BJ (cell line): ENCODE measurements around the gene CDK11A. TPM values are rescaled to one million over a fixed set of nuclear protein-coding genes. Genes with fewer than 3 reads are reported as not detected.
"Not testable (repeated sequence)": the region's sequence is repeated elsewhere in the genome, so short reads cannot be mapped to it uniquely, and the experiment has no call there.

ENCODE experiments used
- CTCF ChIA-PET: fragments of 350-600 bp; formaldehyde crosslinking; extraction: SDS; loops from one replicate; lab custom pipeline; 2021; ENCODE audit warnings: antibody characterized with exemption, inconsistent platforms; lab: Yijun Ruan, JAX
- POLR2A ChIA-PET: fragments of 300-600 bp; sonication (Branson Sonifier 250); formaldehyde crosslinking; extraction: SDS; loops from one replicate; lab custom pipeline; 2021; ENCODE audit warnings: antibody characterized with exemption; lab: Charles Lee
- DNase-seq: peaks from one replicate; pipeline ENCODE4 v3.0.0-alpha.2; 2011; ENCODE audit warnings: low read depth
- H3K27me3 ChIP-seq: 2 replicates; pipeline ENCODE4 v1.6.0; 2011; ENCODE audit warnings: low read length; ENCODE audit not compliant: control insufficient read depth, insufficient read depth
- H3K36me3 ChIP-seq: 2 replicates; pipeline ENCODE4 v1.5.1; 2011; ENCODE audit warnings: low read length; ENCODE audit not compliant: control insufficient read depth, insufficient read depth
- H3K4me3 ChIP-seq: 2 replicates; pipeline ENCODE4 v1.5.1; 2011; ENCODE audit warnings: low read depth, mild to moderate bottlenecking, control low read depth, low read length
- polyA minus RNA-seq: library from RNA; depleted of rRNA, polyadenylated mRNA; stranded (reverse); fragments of >200 nt; gene quantifications from 2 replicates; pipeline ENCODE4 v1.2.3, GENCODE V29; 2011; rRNA and poly(A)+ RNA removed
- polyA plus RNA-seq: library from polyadenylated mRNA; depleted of rRNA; stranded (reverse); fragments of >200 nt; gene quantifications from 2 replicates; pipeline ENCODE4 v1.2.3, GENCODE V29; 2011; rRNA removed
- TF ChIP-seq, protein P1 (sequence below): IDR thresholded peaks from 2 replicates; pipeline ENCODE4 v1.5.1; 2011; ENCODE audit warnings: low read depth, mild to moderate bottlenecking, control low read depth, inconsistent platforms, low read length, moderate library complexity; ENCODE audit not compliant: insufficient read depth

CDK11A gene
- polyA plus RNA-seq (5.6 and 8.1 TPM in 2 replicates), polyA minus RNA-seq (16.3 and 20.4 TPM in 2 replicates)

DNA sequence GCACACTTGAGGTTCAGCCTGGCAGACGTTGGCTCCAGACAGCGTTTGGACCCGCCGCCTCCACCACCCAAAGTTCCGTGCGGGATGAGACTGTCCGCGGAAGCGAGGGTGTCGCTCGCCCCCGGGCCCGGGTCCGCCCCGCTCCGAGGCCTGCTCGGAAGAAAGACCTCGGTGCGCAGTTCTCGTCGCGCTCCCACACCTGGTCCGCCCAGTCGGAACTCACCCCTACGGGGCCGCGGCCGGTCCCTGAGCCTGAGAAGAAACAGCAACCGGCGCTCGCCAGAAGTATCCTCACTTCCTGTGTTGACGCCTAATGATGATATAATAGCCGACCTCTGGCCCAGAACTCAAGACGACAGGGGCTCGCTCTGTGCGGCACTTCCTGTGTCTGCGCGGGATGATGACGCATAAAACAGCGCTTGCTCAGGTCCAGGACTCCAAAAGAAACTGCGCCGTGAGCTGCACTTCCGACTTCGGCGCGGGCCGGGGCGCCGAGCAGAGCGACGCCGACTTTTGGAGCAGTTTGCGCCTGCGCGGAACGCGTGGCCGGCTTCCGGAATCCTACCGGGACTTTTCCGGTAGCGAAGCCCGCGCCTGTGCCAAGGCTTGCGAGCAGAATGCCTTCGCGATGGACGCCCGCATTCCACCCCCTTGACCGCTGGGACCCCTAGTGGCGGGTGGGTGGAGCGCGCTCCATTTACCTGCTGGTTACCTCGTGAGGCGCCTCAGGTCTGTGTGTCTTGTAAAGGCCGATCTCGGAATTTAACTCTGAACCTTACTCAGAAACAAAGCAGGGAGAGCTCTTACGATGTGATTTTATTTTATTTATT, at the start of gene CDK11A:
CDK11A (minus strand) TSS at position 323 of the 830 bp plus-strand sequence. CDS start 1,539 bp downstream, outside the sequence.
- H3K27me3 ChIP-seq, H3K36me3 ChIP-seq, POLR2A ChIA-PET: not testable (repeated sequence)
- CTCF ChIA-PET: interaction anchor here (0.6 to 1.3 kb wide), 3 partner anchors 36 to 186 kb away, joined by 3 to 4 read pairs (median 3); no protein-coding TSS in a partner anchor
- peak; percentile 99 for DNase-seq
- TF ChIP-seq, protein P1, sequence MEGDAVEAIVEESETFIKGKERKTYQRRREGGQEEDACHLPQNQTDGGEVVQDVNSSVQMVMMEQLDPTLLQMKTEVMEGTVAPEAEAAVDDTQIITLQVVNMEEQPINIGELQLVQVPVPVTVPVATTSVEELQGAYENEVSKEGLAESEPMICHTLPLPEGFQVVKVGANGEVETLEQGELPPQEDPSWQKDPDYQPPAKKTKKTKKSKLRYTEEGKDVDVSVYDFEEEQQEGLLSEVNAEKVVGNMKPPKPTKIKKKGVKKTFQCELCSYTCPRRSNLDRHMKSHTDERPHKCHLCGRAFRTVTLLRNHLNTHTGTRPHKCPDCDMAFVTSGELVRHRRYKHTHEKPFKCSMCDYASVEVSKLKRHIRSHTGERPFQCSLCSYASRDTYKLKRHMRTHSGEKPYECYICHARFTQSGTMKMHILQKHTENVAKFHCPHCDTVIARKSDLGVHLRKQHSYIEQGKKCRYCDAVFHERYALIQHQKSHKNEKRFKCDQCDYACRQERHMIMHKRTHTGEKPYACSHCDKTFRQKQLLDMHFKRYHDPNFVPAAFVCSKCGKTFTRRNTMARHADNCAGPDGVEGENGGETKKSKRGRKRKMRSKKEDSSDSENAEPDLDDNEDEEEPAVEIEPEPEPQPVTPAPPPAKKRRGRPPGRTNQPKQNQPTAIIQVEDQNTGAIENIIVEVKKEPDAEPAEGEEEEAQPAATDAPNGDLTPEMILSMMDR: peak; percentile 21; the same call in 1 of the 2 replicates
- H3K4me3 ChIP-seq: peak within 1 kb of the TSS; percentile 68

DNA sequence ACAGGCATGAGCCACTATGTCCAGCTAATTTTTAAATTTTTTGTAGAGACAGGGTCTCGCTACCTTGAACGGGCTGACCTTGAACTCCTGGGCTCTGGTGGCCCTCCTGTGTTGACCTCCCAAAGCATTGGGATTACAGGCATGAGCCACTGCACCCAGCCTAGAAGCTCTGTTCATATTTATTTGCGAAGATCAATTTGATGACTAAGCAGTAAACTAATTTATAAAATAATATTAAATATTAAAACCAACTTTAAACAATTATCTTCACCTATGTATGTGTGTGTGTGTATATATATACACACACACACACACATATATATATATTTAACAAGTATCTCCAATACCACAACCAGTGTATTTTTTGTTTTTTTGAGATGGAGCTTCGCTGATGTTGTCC, 49.7 kb upstream of the CDK11A start:
- TF ChIP-seq, protein P1: no peak
- Histone ChIP-seq H3K36me3 (no peaks in the 10 kb centered on the region), H3K27me3 (no peaks in the 10 kb centered on the region), H3K4me3 (no peak overlapping the region)
- ChIA-PET POLR2A (interaction anchor here (0.6 kb wide), 1 partner anchor 148 kb away, joined by 4 read pairs; no protein-coding TSS in a partner anchor), CTCF (no interaction called here)
- no peak for DNase-seq

DNA sequence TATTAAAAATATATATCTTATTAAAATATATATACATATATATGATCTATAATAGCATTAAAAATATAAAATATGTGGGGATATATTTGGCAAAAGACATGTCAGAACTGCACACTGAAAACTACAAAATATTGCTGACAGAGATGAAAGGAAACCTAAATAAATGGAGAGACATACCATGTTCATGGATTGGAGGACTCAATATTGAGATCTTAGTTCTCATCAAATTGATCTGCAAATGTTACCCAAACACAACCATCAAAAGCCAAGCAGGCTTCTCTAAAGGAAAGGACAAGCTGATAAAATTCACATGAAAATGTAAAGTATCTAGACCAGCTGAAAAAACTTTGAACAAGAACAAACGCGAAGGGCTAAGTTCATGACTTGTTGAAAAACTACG, 46.9 kb upstream of the CDK11A start:
- ChIA-PET POLR2A (no interaction called here), CTCF (no interaction called here)
- TF ChIP-seq, protein P1: no peak
- DNase-seq: no peak
- H3K4me3 ChIP-seq: no peak overlapping the region
- H3K27me3 ChIP-seq: no peaks in the 10 kb centered on the region
- no peaks in the 10 kb centered on the region for H3K36me3 ChIP-seq

DNA sequence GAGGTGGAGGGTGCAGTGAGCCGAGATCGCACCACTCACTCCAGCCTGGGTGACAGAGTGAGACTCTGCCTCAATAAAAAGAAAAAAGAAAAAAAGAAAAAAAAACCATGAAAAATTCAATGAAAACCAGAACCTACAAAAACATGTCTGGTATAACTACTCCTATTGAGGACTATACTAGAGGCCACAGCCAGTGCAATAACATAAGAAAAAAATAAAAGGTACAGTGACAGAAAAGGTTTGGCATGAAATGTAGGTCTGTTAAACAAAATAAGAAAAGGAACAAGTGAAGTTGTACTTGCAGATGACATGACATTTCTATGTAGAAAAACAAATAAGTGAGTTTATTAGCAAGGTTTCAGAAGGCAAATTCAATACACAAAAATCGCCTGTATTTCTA, 45.9 kb upstream of the CDK11A start:
- Histone ChIP-seq H3K36me3 (peaks cover 1% of the 10 kb centered on the region; the same call in 1 of the 2 replicates), H3K27me3 (no peaks in the 10 kb centered on the region), H3K4me3 (no peak overlapping the region)
- POLR2A ChIA-PET: no interaction called here
- CTCF ChIA-PET: no interaction called here
- TF ChIP-seq, protein P1: no peak
- no peak for DNase-seq

DNA sequence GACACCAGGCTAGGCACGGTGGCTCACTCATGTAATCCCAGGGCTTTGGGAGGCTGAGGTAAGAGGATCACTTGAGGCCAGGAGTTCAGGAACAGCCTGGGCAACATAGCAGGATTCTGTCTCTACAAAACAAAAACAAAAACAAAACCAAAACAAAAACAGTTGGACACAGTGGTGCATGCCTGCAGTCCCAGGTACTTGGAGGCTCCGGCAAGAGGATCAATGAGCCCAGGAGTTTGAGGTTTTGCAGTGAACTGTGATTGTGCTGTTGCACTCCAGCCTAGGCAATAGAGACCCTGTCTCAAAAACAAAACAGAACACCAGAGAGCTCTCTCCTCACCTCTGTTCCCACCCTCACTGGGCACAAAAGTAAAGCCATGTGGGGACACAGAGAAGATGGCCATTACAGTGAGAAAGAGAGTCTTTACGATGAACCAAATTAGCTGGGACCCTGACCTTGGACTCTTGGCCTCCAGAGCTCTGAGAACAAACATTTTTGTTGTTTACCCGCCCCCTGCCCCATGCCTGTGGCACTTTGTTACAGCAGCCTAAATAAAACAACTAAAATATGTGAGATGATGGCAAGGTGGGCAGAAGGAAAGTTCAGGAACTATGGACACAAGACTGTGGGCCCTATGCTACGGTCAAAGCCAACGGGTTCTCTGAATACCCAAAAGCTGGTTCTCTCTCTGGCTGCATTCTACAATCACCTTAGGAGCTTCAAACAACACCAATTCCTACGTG, 44.3 kb upstream of the CDK11A start:
- H3K36me3 ChIP-seq: peaks cover 3% of the 10 kb centered on the region
- CTCF ChIA-PET: interaction anchor here (1.0 kb wide), 1 partner anchor 8 kb away, joined by 3 read pairs; no protein-coding TSS in a partner anchor
- no peak for DNase-seq
- POLR2A ChIA-PET: no interaction called here
- TF ChIP-seq, protein P1: no peak
- H3K4me3 ChIP-seq: no peak overlapping the region
- H3K27me3 ChIP-seq: no peaks in the 10 kb centered on the region
